Activated naive CD8-positive, alpha-beta T cell treated with anti-CD3 and anti-CD28 coated beads, Interleukin-2, amount 10 ng/mL, durations not matched to agents 7 days and 5 days (primary cell): Measurements from ENCODE around the gene LMTK2. TPM values are rescaled to one million over a fixed set of nuclear protein-coding genes. Genes with fewer than 3 reads are reported as not detected.

ENCODE experiments used
- ATAC-seq: fragments of 150-1000 bp; cut with Tn5 transposase; one replicate; pipeline ENCODE4 v1.10.0; 2021; ENCODE audit warnings: low read depth, moderate library complexity
- POLR2A ChIA-PET: fragments of 350-600 bp; sonication (Branson Sonifier 250); formaldehyde crosslinking; loops from one replicate; lab custom pipeline; 2021; ENCODE audit warnings: antibody characterized with exemption; lab: Charles Lee
- DNase-seq: peaks from one replicate; pipeline ENCODE4 v3.0.0; 2021
- H3K27ac Mint-ChIP-seq: one replicate; pipeline ENCODE4 v1.8.0; 2022; ENCODE audit warnings: mild to moderate bottlenecking, mixed read lengths
- H3K27me3 Mint-ChIP-seq: one replicate; pipeline ENCODE4 v1.8.0; 2022; ENCODE audit warnings: mild to moderate bottlenecking, moderate library complexity, mixed read lengths
- H3K36me3 Mint-ChIP-seq: one replicate; pipeline ENCODE4 v1.8.0; 2021; ENCODE audit warnings: mild to moderate bottlenecking, mixed read lengths
- H3K4me1 Mint-ChIP-seq: one replicate; pipeline ENCODE4 v1.8.0; 2021; ENCODE audit warnings: mixed read lengths
- H3K4me3 Mint-ChIP-seq: one replicate; pipeline ENCODE4 v1.8.0; 2022; ENCODE audit warnings: mild to moderate bottlenecking, moderate library complexity, mixed read lengths
- H3K9me3 Mint-ChIP-seq: one replicate; pipeline ENCODE4 v1.8.0; 2021; ENCODE audit warnings: mixed read lengths
- total RNA-seq, 2 experiments: library from RNA; stranded (reverse); gene quantifications; one replicate each; pipeline ENCODE4 v1.2.3, GENCODE V29; 2021

Gene LMTK2
- total RNA-seq, 2 experiments from 2014 or later = 13.1 to 13.5 TPM

DNA sequence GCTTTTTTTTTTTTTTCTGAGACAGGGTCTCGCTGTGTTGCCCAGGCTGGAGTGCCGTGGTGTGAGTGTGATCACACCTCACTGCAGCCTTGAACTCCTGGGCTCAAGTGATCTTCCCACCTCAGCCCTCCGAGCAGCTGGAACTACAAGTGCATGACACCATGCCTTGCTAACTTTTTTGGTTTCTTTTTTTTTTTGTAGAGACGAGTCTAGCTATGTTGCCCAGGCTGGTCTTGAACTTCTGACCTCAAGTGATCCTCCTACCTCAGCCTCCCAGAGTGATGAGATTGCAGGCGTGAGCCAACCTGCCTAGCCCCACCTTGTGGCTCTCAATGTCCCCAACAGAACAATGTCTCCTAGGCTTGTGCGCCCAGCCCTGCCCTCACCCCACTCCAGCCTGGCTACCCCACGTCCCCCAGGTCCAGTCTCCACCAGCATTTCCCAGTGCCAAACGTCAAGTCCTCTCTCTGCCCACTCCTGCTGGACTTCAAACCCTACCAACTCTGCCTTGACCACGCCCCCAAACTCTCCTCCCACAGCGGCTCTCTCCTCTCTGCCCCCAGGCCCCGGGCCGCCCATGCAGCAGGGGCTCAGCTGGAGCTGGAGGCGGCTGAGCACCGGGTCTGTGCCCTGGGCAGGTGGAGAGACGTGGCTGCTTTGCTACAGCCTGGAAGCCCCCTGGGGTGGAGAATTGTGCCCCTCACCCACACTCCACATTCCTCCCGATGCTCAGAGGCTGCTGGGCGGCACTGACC, 123.5 kb downstream of the LMTK2 start:
- no peak for DNase-seq
- no peak for ATAC-seq
- peaks cover 2% of the 10 kb centered on the region for H3K36me3 Mint-ChIP-seq
- no peaks in the 10 kb centered on the region for H3K27me3 Mint-ChIP-seq
- H3K27ac Mint-ChIP-seq = no peak overlapping the region
- H3K9me3 Mint-ChIP-seq = no peaks in the 10 kb centered on the region
- no peak overlapping the region for H3K4me3 Mint-ChIP-seq
- POLR2A ChIA-PET = no interaction called here
- H3K4me1 Mint-ChIP-seq = no peaks in the 10 kb centered on the region

DNA sequence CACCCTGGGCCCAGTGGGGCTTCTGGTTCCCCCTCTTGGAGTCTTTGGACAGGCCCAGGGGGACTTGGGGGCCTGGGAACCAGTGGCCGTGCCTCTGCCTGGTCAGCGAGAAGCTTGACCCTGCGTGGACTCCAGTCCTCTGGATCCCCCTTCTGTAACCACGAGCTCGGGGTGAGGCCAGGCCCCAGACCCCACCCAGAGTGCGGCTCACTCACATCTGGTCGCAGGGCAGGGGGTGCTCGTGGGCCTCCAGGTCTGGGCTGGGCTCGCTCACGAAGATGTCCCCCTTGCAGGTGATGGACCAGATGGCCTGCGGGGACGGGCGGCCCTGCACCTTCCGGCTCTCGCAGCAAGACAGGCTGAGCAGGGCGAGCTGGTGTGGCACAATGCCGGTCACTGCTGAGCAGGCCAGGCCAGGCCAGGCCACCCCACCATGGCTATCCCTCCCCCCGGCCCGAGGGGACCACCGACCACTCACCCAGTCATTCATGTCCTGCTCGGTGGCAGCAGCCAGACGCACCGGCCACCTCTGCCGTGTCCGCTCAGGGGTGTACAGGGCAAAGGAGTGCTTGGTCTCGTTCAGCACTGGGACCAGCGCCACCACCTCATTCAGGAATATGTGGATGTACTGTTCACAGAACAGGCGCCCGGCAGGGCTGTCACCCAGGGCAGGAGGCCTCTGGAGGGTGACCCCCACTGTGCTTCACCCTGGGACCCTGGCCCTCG, 124.2 kb downstream of the LMTK2 start:
- Mint-ChIP-seq H3K36me3 (peaks cover 2% of the 10 kb centered on the region), H3K27me3 (no peaks in the 10 kb centered on the region), H3K27ac (no peak overlapping the region), H3K4me3 (no peak overlapping the region), H3K4me1 (no peaks in the 10 kb centered on the region), H3K9me3 (no peaks in the 10 kb centered on the region)
- POLR2A ChIA-PET = no interaction called here
- ATAC-seq (no peak), DNase-seq (no peak)

DNA sequence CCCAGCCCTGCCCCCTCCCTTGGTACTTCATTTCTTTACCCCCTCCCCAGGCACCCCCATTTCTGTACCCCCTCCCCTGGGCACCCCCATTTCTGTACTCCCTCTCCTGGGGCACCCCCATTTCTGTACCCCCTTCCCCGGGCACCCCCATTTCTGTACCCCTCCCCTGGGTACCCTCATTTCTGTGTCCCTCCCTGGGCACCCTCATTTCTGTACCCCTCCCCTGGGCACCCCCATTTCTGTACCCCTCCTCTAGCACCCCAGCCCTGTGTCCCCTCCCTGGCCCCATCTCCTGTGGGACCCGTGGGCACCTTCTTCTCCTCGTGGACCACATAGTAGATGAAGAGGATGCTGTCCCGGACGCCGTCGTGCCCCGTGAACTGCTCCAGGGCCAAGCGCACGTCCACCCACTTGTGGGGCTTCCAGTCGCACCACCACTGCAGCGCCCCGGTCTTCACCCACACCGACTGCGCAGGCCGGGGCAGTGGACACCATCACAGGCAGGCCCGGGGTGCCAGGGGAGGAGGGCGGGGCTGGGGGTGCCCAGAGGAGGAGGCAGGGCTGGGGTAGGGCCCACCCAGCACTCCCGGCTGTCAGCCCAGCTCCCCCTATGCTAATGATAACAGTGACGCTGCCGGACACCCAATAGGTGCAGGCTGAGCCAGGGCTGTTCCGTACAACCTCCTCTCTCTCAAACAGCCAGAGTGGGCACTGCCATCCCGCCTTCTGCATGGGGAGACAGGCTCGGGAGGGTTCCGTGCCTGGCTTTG, 125.0 kb downstream of the LMTK2 start:
- H3K4me1 Mint-ChIP-seq = no peaks in the 10 kb centered on the region
- H3K4me3 Mint-ChIP-seq = no peak overlapping the region
- POLR2A ChIA-PET = no interaction called here
- H3K27me3 Mint-ChIP-seq = no peaks in the 10 kb centered on the region
- no peak overlapping the region for H3K27ac Mint-ChIP-seq
- H3K36me3 Mint-ChIP-seq = no peaks in the 10 kb centered on the region
- DNase-seq (no peak), ATAC-seq (no peak)
- no peaks in the 10 kb centered on the region for H3K9me3 Mint-ChIP-seq

DNA sequence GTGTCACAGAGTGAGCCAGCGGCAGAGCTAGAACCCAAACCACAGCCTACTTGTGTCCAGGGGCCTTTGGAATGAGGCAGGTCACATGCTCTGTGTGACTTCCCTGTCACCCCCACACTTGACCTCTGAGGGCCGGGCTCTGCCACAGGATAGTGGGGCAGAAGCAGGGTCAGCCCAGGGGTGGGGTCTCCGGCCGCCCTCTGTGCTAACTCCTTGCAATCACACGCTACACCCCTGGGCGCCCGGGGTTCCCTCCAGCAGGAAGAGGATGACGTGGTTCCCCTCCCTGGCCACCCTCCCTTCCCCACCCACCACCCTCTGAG, 125.6 kb downstream of the LMTK2 start:
- no peaks in the 10 kb centered on the region for H3K4me1 Mint-ChIP-seq
- DNase-seq (no peak), ATAC-seq (no peak)
- H3K27me3 Mint-ChIP-seq = no peaks in the 10 kb centered on the region
- no peak overlapping the region for H3K4me3 Mint-ChIP-seq
- no peaks in the 10 kb centered on the region for H3K36me3 Mint-ChIP-seq
- POLR2A ChIA-PET = no interaction called here
- H3K9me3 Mint-ChIP-seq = no peaks in the 10 kb centered on the region
- no peak overlapping the region for H3K27ac Mint-ChIP-seq

DNA sequence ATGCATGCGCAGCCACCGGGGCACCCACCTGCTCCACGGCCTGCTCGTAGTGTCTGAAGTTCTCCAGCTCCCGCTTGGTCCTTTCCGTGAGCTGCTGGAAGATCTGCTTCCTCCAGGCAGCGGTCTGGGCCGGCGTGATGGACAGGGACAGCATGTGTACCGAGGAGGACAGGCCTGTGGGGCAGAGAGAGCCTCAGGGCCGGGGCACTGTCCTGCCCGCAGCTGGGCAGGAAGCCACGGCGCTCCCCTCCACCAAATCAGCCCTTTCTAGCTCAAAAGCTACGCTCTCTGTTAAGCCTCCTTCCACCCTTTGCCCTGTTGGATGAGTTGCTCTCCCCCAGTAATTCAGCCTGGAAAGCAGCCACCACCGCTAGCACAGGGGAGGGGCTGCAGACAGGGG, 126.1 kb downstream of the LMTK2 start:
- Mint-ChIP-seq H3K9me3 (no peaks in the 10 kb centered on the region), H3K27ac (no peak overlapping the region), H3K4me3 (no peak overlapping the region), H3K27me3 (no peaks in the 10 kb centered on the region), H3K36me3 (no peaks in the 10 kb centered on the region), H3K4me1 (no peaks in the 10 kb centered on the region)
- DNase-seq (no peak), ATAC-seq (no peak)
- POLR2A ChIA-PET = no interaction called here

DNA sequence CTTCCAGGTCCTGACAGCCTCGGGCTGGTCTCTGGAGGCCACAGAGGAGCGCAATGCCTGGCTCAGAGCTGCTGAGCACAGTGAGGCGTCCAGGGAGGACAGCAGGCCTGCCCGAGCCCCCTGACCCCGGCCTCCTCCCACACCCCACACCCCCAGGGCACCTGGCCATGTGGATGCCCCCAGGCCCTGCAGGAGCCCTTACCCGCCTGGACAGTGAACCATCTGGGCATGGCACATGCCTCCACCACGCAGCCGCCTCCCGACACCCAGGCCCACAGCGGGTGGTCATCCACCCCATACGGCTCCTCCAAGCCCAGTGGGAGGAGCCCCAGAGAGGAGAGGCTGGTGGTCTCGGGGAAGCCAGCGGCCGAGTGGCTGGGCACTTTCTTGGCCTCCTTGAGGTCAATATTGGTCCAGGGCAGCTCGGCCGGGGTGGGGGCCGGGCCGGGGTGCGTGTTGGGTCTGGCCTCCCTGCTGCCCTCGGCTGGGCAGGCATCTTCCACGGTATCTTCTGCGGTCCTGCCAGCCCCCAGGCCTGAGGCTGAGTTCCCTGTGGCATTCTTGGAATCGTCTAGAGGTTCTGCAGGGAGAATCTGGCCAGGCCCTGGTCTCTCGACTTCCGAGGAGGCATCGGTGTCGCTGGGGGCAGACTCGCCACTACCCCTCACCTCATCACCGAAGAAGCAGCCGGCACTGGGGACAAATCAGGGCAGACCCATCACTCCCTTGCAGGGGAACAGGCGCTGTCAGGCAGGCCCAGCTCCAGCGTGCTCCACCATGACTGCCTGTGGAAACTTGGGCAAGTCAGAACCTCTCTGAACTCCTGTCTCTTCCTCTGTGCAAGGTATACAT, 126.8 kb downstream of the LMTK2 start:
- Mint-ChIP-seq H3K4me1 (no peaks in the 10 kb centered on the region), H3K9me3 (no peaks in the 10 kb centered on the region), H3K36me3 (no peaks in the 10 kb centered on the region), H3K4me3 (no peak overlapping the region), H3K27me3 (no peaks in the 10 kb centered on the region), H3K27ac (no peak overlapping the region)
- DNase-seq (no peak), ATAC-seq (no peak)
- POLR2A ChIA-PET = no interaction called here

DNA sequence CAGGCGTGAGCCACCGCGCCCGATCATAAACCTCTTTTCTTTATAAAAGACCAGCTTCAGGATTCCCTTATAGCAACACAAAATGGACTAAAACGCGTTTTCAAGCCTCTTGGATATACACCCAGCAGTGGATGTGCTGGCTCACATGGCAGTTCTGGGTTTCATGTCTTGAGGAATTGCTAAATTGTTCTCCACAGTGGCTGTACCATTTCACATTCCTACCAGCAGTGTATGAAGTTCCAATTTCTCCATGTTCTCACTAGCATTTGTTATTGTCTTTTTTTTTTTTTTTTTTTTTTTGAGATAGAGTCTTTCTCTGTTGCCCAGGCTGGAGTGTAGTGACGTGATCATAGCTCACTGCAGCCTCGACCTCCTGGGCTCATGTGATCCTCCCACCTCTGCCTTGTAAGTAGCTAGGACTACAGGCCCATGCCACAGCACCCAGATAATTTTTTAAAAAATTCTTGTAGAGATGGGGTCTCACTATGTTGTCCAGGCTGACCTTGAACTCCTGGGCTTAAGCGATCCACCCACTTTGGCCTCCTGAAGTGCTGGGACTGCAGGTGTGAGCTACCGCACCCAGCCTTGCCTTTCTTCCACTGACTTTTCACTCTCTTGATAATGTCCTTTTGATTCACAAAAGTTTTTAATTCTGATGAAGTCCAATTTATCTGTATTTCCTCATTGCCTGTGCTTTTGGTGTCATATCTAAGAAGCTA, 127.9 kb downstream of the LMTK2 start:
- Mint-ChIP-seq H3K4me1 (no peaks in the 10 kb centered on the region), H3K4me3 (no peak overlapping the region), H3K36me3 (peaks cover 2% of the 10 kb centered on the region), H3K27ac (no peak overlapping the region), H3K9me3 (no peaks in the 10 kb centered on the region), H3K27me3 (no peaks in the 10 kb centered on the region)
- DNase-seq = no peak
- no peak for ATAC-seq
- POLR2A ChIA-PET = interaction anchor here (0.6 to 0.7 kb wide), 2 partner anchors 26 to 1508 kb away, joined by 3 to 4 read pairs; no protein-coding TSS in a partner anchor

DNA sequence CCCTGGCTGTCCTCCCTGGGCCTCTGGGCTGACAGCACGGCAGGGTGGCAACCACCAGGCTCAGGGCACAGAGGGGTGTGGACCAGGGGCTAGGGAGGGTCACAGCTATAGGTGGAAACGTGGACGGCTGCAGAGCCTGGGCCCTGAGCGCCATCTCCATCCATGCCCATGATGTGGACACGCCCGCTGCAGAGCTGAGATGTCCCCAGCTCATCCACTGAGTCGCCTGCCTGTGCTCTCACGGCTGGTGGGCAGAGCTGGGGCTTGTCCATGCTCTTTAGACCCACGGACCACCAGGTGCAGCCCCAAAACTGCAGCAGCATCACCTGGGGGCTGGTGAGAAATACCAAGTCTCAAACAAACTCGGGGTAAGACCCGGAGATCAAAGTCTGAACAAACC, 129.2 kb downstream of the LMTK2 start:
- no peak overlapping the region for H3K4me3 Mint-ChIP-seq
- no peaks in the 10 kb centered on the region for H3K27me3 Mint-ChIP-seq

DNA sequence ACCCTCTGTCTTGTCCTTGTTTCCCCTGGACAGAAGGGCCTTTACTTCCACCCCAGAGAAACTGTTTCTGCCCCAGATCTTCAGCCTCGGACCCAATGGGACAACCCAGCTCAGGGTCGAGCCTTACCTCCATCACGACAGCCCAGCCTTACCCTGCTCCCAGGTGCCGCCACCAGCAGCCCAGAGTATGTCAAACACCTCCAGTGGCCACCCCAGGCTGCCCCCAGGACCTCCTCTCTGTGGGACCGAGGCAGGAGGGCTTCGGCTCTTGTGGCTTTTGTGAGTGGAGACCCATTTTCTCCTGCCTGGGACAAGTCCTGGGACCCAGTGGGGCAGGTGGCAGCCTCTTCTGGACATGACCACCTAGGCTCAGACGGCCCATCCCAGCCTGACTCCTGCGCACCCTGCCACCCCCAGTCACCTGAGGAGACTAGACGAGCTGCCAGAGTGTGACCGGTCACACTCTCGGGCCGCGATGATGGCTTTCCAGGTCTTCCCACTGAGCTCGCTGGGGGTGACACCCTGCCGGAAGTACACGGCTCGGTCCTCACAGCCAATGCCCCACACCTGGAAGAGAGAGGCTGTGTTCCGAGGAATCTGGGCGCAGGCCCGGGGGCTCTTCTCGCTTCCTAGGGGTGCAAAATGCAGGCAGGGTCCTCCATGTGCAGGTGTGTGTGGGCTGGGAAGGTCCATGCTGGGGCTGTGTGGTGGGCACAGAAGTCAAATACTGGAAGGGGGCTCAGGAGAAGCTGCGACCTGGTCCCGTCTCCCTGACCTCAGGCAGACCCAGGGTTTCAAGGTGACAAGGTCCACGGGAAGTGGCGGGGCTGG, 129.9 kb downstream of the LMTK2 start:
- ATAC-seq = no peak
- H3K9me3 Mint-ChIP-seq = no peaks in the 10 kb centered on the region
- H3K36me3 Mint-ChIP-seq = peaks cover 6% of the 10 kb centered on the region
- no peaks in the 10 kb centered on the region for H3K27me3 Mint-ChIP-seq
- H3K27ac Mint-ChIP-seq = no peak overlapping the region
- H3K4me3 Mint-ChIP-seq = no peak overlapping the region
- POLR2A ChIA-PET = no interaction called here
- DNase-seq = no peak
- no peaks in the 10 kb centered on the region for H3K4me1 Mint-ChIP-seq

More for the DNA sequence above, 129.2 kb downstream of the LMTK2 start:
- Mint-ChIP-seq H3K9me3 (no peaks in the 10 kb centered on the region), H3K27ac (no peak overlapping the region), H3K4me1 (no peaks in the 10 kb centered on the region), H3K36me3 (peaks cover 2% of the 10 kb centered on the region)
- no peak for DNase-seq
- POLR2A ChIA-PET = interaction anchor here (0.6 kb wide), 1 partner anchor 19 kb away, joined by 5 read pairs; no protein-coding TSS in a partner anchor
- ATAC-seq = no peak

DNA sequence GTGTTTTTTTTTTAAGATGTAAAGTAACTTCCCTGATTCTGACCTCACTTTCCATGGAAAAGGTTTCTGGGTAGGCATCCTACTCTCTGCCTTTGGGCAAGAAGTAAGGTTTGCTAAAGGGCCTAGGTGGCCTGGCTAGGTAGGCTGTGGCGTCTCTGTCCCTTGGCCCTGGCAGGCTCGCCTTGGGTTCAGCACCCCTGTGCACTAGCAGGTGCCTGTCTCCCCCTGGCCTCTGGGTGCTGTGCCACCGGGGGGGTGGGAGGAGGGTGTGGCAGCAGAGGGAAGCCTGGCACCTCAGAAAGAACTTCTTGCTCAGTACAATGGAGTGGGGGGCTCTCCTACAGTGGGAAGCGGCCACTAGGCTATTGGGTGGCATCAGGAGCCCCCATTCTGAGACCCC, 131.4 kb downstream of the LMTK2 start:
- no peaks in the 10 kb centered on the region for H3K27me3 Mint-ChIP-seq
- POLR2A ChIA-PET = no interaction called here
- no peak overlapping the region for H3K27ac Mint-ChIP-seq
- H3K9me3 Mint-ChIP-seq = no peaks in the 10 kb centered on the region
- no peak for DNase-seq
- no peaks in the 10 kb centered on the region for H3K4me1 Mint-ChIP-seq
- ATAC-seq = no peak
- H3K36me3 Mint-ChIP-seq = peaks cover 6% of the 10 kb centered on the region
- H3K4me3 Mint-ChIP-seq = no peak overlapping the region

DNA sequence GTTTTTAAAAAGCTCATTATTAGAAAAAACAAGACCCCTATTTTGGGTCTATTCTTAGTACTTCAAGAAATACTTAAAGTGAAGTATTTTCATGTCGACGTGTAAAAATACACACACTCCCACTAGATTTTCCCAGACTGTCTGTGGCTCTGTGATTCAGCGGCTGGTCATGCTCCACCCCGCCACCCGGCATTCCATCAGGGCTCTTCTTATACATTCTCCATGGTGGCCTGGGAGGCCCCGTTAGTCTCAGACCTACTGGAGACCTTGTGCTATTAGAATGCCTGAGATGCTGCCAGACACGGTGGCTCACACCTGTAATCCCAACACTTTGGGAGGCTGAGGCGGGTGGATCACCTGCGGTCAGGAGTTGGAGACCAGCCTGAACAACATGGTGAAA, 132.3 kb downstream of the LMTK2 start:
- Mint-ChIP-seq H3K27me3 (no peaks in the 10 kb centered on the region), H3K36me3 (peaks cover 6% of the 10 kb centered on the region), H3K4me3 (no peak overlapping the region), H3K27ac (no peak overlapping the region), H3K4me1 (no peaks in the 10 kb centered on the region), H3K9me3 (no peaks in the 10 kb centered on the region)
- no peak for ATAC-seq
- DNase-seq = no peak
- POLR2A ChIA-PET = no interaction called here
